ENCODE results near the gene NPHP4.

The NPHP4 gene

GRCh38 chr1:5976726-5977493 is 15.3 kb downstream of the NPHP4 start:
- no peak for TF ChIP-seq EZH2 (IDR thresholded peaks at IDR 0.05; ENCODE audit: borderline replicate concordance, low read length)
- no peak for TF ChIP-seq CTCF (IDR thresholded peaks at IDR 0.05; ENCODE audit: low read length)
- Histone ChIP-seq H3K9ac (ENCODE audit: low read length) (no peak overlapping the region), H3K36me3 (ENCODE audit: insufficient read depth, low read length) (no peaks in the 10 kb centered on the region)

GRCh38 chr1:5976231-5976630 is 16.0 kb downstream of the NPHP4 start:
- no peak overlapping the region for H2AFZ ChIP-seq (ENCODE audit: low read length)
- no peaks in the 10 kb centered on the region for H3F3A ChIP-seq (ENCODE audit: insufficient read depth, low read length)
- no peaks in the 10 kb centered on the region for H4K20me1 ChIP-seq (ENCODE audit: insufficient read depth, low read length)
- H3K9me3 ChIP-seq (ENCODE audit: low read length) = no peaks in the 10 kb centered on the region
- no peaks in the 10 kb centered on the region for H3K79me2 ChIP-seq (ENCODE audit: insufficient read depth, low read length)
- H3K4me2 ChIP-seq (ENCODE audit: low read length) = no peak overlapping the region
- no peaks in the 10 kb centered on the region for H3K4me1 ChIP-seq (ENCODE audit: insufficient read depth, low read length, severe bottlenecking)
- no peaks in the 10 kb centered on the region for H3K27me3 ChIP-seq (ENCODE audit: insufficient read depth, low read length)
- H3K36me3 ChIP-seq (ENCODE audit: insufficient read depth, low read length) = no peaks in the 10 kb centered on the region
- TF ChIP-seq CTCF (IDR thresholded peaks at IDR 0.05; ENCODE audit: low read length) (no peak), EZH2 (IDR thresholded peaks at IDR 0.05; ENCODE audit: borderline replicate concordance, low read length) (no peak)
- no peak overlapping the region for H3K27ac ChIP-seq (ENCODE audit: low read depth, low read length, poor library complexity, severe bottlenecking)
- H3K9ac ChIP-seq (ENCODE audit: low read length) = no peak overlapping the region
- H3K4me3 ChIP-seq (ENCODE audit: low read depth, low read length, poor library complexity, severe bottlenecking) = no peak overlapping the region
- no peaks in the 10 kb centered on the region for H3K9me2 ChIP-seq (ENCODE audit: low read depth, low read length)

More at GRCh38 chr1:5976726-5977493, 15.3 kb downstream of the NPHP4 start:
- Histone ChIP-seq H3K9me3 (ENCODE audit: low read length) (no peaks in the 10 kb centered on the region), H3K27ac (ENCODE audit: low read depth, low read length, poor library complexity, severe bottlenecking) (no peak overlapping the region), H3K9me2 (ENCODE audit: low read depth, low read length) (no peaks in the 10 kb centered on the region), H3K79me2 (ENCODE audit: insufficient read depth, low read length) (no peaks in the 10 kb centered on the region), H3F3A (ENCODE audit: insufficient read depth, low read length) (no peaks in the 10 kb centered on the region), H3K4me1 (ENCODE audit: insufficient read depth, low read length, severe bottlenecking) (no peaks in the 10 kb centered on the region), H2AFZ (ENCODE audit: low read length) (no peak overlapping the region), H3K4me3 (ENCODE audit: low read depth, low read length, poor library complexity, severe bottlenecking) (no peak overlapping the region), H4K20me1 (ENCODE audit: insufficient read depth, low read length) (no peaks in the 10 kb centered on the region), H3K27me3 (ENCODE audit: insufficient read depth, low read length) (no peaks in the 10 kb centered on the region), H3K4me2 (ENCODE audit: low read length) (no peak overlapping the region)

GRCh38 chr1:5975133-5975880 is 16.9 kb downstream of the NPHP4 start:
- Histone ChIP-seq H3K9me3 (ENCODE audit: low read length) (no peaks in the 10 kb centered on the region), H3K4me3 (ENCODE audit: low read depth, low read length, poor library complexity, severe bottlenecking) (no peak overlapping the region), H3K9ac (ENCODE audit: low read length) (no peak overlapping the region), H3K4me2 (ENCODE audit: low read length) (no peak overlapping the region), H3K4me1 (ENCODE audit: insufficient read depth, low read length, severe bottlenecking) (no peaks in the 10 kb centered on the region), H3K9me2 (ENCODE audit: low read depth, low read length) (no peaks in the 10 kb centered on the region), H4K20me1 (ENCODE audit: insufficient read depth, low read length) (no peaks in the 10 kb centered on the region), H2AFZ (ENCODE audit: low read length) (no peak overlapping the region), H3K27ac (ENCODE audit: low read depth, low read length, poor library complexity, severe bottlenecking) (no peak overlapping the region), H3K27me3 (ENCODE audit: insufficient read depth, low read length) (no peaks in the 10 kb centered on the region), H3K79me2 (ENCODE audit: insufficient read depth, low read length) (no peaks in the 10 kb centered on the region), H3F3A (ENCODE audit: insufficient read depth, low read length) (no peaks in the 10 kb centered on the region), H3K36me3 (ENCODE audit: insufficient read depth, low read length) (no peaks in the 10 kb centered on the region)
- TF ChIP-seq CTCF (IDR thresholded peaks at IDR 0.05; ENCODE audit: low read length) (peak; percentile 69), EZH2 (IDR thresholded peaks at IDR 0.05; ENCODE audit: borderline replicate concordance, low read length) (no peak)

All from OCI-LY1 (cell line).